ENCODE measurements around the gene TMEM37.
"Not testable (repeated sequence)": the region's sequence is repeated elsewhere in the genome, so short reads cannot be mapped to it uniquely, and the experiment has no call there.

DNA sequence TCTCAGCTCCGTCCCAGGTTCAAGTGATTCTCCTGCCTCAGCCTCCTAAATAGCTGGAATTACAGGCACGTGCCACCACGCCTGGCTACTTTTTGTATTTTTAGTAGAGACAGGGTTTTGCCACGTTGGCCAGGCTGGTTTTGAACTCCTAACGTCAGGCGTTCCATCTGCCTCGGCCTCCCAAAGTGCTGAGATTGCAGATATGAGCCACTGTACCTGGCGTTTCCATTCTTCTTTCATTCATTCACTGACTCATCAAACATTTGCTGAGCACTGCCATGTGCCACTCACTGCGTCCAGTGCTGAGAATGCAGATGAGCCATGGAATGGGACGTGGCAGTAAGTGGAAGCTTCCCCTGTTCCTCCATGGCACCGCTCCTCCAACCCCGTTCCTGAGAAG, 28.0 kb upstream of the TMEM37 start:
- not testable (repeated sequence) for TF ChIP-seq ZNF274 (IDR thresholded peaks at IDR 0.05; ENCODE audit: low read depth, low read length); YY1 (IDR thresholded peaks at IDR 0.05; ENCODE audit: insufficient read depth, insufficient read length)
